SJCRH30 (cell line): ENCODE measurements around the gene MRFAP1L1. TPM values are rescaled to one million over a fixed set of nuclear protein-coding genes. Genes with fewer than 3 reads are reported as not detected.
"Not testable (repeated sequence)": the region's sequence is repeated elsewhere in the genome, so short reads cannot be mapped to it uniquely, and the experiment has no call there.

ENCODE experiments used
- DNase-seq, 2 experiments: peaks; one replicate each; pipeline ENCODE4 v3.0.0-alpha.2; 2015 to 2020
- H3K27ac ChIP-seq: fragments of 250-450 bp; sonication (Bioruptor Pico); 2 replicates; pipeline ENCODE4 v1.5.1; 2020; ENCODE audit warnings: mild to moderate bottlenecking, moderate library complexity
- H3K27me3 ChIP-seq: fragments of 250-450 bp; sonication (Bioruptor Pico); 2 replicates; pipeline ENCODE4 v1.5.1; 2020; ENCODE audit warnings: mild to moderate bottlenecking, moderate library complexity
- H3K36me3 ChIP-seq: fragments of 250-450 bp; sonication (Bioruptor Pico); 2 replicates; pipeline ENCODE4 v1.5.1; 2020; ENCODE audit warnings: mild to moderate bottlenecking, moderate library complexity
- H3K4me1 ChIP-seq: fragments of 250-450 bp; sonication (Bioruptor Pico); 2 replicates; pipeline ENCODE4 v1.5.1; 2020; ENCODE audit warnings: mild to moderate bottlenecking, moderate library complexity
- H3K4me3 ChIP-seq: fragments of 250-450 bp; sonication (Bioruptor Pico); 2 replicates; pipeline ENCODE4 v1.5.1; 2020; ENCODE audit warnings: mild to moderate bottlenecking, moderate library complexity
- H3K9me3 ChIP-seq: fragments of 250-450 bp; sonication (Bioruptor Pico); replicated peaks from 2 replicates; pipeline ENCODE4 v1.5.1; 2020; ENCODE audit warnings: mild to moderate bottlenecking, moderate library complexity
- total RNA-seq: library from RNA; depleted of rRNA; stranded (reverse); fragments of >200 nt; shearing (Covaris generic); gene quantifications from 2 replicates; pipeline ENCODE4 v1.2.3, GENCODE V29; 2014

The MRFAP1L1 gene
- total RNA-seq, 1 experiment from 2014 or later, result 88.4 TPM

- peak in 1 of 2 experiments; percentile 38 for DNase-seq
- Histone ChIP-seq H3K36me3 (peaks cover 12% of the 10 kb centered on the region), H3K9me3 (no peaks in the 10 kb centered on the region), H3K27me3 (no peaks in the 10 kb centered on the region), H3K4me3 (peak overlapping the region; percentile 67), H3K4me1 (peaks cover 3% of the 10 kb centered on the region; the same call in 1 of the 2 replicates), H3K27ac (no peak overlapping the region)
These were observed 35.0 kb downstream of the MRFAP1L1 start for GRCh38 chr4:6674500-6675149.

GRCh38 chr4:6673660-6674499, 35.8 kb downstream of the MRFAP1L1 start:
- H3K27me3 ChIP-seq, result no peaks in the 10 kb centered on the region
- H3K4me1 ChIP-seq, result peaks cover 3% of the 10 kb centered on the region; the same call in 1 of the 2 replicates
- peaks cover 12% of the 10 kb centered on the region for H3K36me3 ChIP-seq
- H3K27ac ChIP-seq, result peak overlapping the region; percentile 61
- H3K9me3 ChIP-seq, result no peaks in the 10 kb centered on the region
- peak; percentile 93 to 96 for DNase-seq
- H3K4me3 ChIP-seq, result peak overlapping the region; percentile 67

- H3K4me3 ChIP-seq, result peak overlapping the region; percentile 67
- peak overlapping the region; percentile 61 for H3K27ac ChIP-seq
- H3K36me3 ChIP-seq, result peaks cover 12% of the 10 kb centered on the region
- H3K27me3 ChIP-seq, H3K9me3 ChIP-seq, H3K4me1 ChIP-seq: not testable (repeated sequence)
- DNase-seq, result peak; percentile 53 to 59
These were observed 36.4 kb downstream of the MRFAP1L1 start for GRCh38 chr4:6673191-6673659.

GRCh38 chr4:6672541-6673190, 37.0 kb downstream of the MRFAP1L1 start:
- H3K9me3 ChIP-seq, DNase-seq, H3K4me1 ChIP-seq, H3K27ac ChIP-seq, H3K4me3 ChIP-seq, H3K27me3 ChIP-seq: not testable (repeated sequence)
- peaks cover 12% of the 10 kb centered on the region for H3K36me3 ChIP-seq

GRCh38 chr4:6672131-6672530, 37.5 kb downstream of the MRFAP1L1 start:
- Histone ChIP-seq H3K9me3 (no peaks in the 10 kb centered on the region), H3K4me1 (peaks cover 3% of the 10 kb centered on the region; the same call in 1 of the 2 replicates), H3K4me3 (no peak overlapping the region), H3K36me3 (peaks cover 10% of the 10 kb centered on the region; the same call in 1 of the 2 replicates), H3K27ac (no peak overlapping the region), H3K27me3 (no peaks in the 10 kb centered on the region)
- DNase-seq, result no peak

- H3K27me3 ChIP-seq, result no peaks in the 10 kb centered on the region
These were observed 38.0 kb downstream of the MRFAP1L1 start for GRCh38 chr4:6671648-6672047.

GRCh38 chr4:6668391-6668790, 41.3 kb downstream of the MRFAP1L1 start:
- no peak overlapping the region for H3K4me3 ChIP-seq
- no peak overlapping the region for H3K27ac ChIP-seq
- no peaks in the 10 kb centered on the region for H3K9me3 ChIP-seq
- H3K27me3 ChIP-seq, result no peaks in the 10 kb centered on the region
- H3K4me1 ChIP-seq, result no peaks in the 10 kb centered on the region
- H3K36me3 ChIP-seq, result no peaks in the 10 kb centered on the region
- no peak for DNase-seq

More at GRCh38 chr4:6671648-6672047, 38.0 kb downstream of the MRFAP1L1 start:
- Histone ChIP-seq H3K9me3 (no peaks in the 10 kb centered on the region), H3K4me3 (no peak overlapping the region), H3K36me3 (peaks cover 10% of the 10 kb centered on the region; the same call in 1 of the 2 replicates), H3K27ac (no peak overlapping the region), H3K4me1 (peaks cover 3% of the 10 kb centered on the region; the same call in 1 of the 2 replicates)
- no peak for DNase-seq

- Histone ChIP-seq H3K27ac (no peak overlapping the region), H3K27me3 (no peaks in the 10 kb centered on the region), H3K9me3 (no peaks in the 10 kb centered on the region), H3K4me1 (no peaks in the 10 kb centered on the region), H3K4me3 (no peak overlapping the region), H3K36me3 (no peaks in the 10 kb centered on the region)
- DNase-seq, result no peak
These were observed 44.4 kb downstream of the MRFAP1L1 start for GRCh38 chr4:6665320-6665654.

GRCh38 chr4:6663596-6664393, 45.9 kb downstream of the MRFAP1L1 start:
- no peak overlapping the region for H3K27ac ChIP-seq
- no peaks in the 10 kb centered on the region for H3K36me3 ChIP-seq
- no peak for DNase-seq
- no peak overlapping the region for H3K4me3 ChIP-seq
- no peaks in the 10 kb centered on the region for H3K27me3 ChIP-seq
- H3K9me3 ChIP-seq, result no peaks in the 10 kb centered on the region
- H3K4me1 ChIP-seq, result no peaks in the 10 kb centered on the region

- no peak for DNase-seq
- no peaks in the 10 kb centered on the region for H3K36me3 ChIP-seq
- H3K9me3 ChIP-seq, result no peaks in the 10 kb centered on the region
- H3K27me3 ChIP-seq, result no peaks in the 10 kb centered on the region
- no peak overlapping the region for H3K4me3 ChIP-seq
- H3K27ac ChIP-seq, result no peak overlapping the region
- H3K4me1 ChIP-seq, result no peaks in the 10 kb centered on the region
These were observed 47.1 kb downstream of the MRFAP1L1 start for GRCh38 chr4:6662591-6662990.

GRCh38 chr4:6660430-6660829, 49.2 kb downstream of the MRFAP1L1 start:
- H3K27me3 ChIP-seq, result no peaks in the 10 kb centered on the region
- no peak overlapping the region for H3K27ac ChIP-seq
- no peaks in the 10 kb centered on the region for H3K9me3 ChIP-seq
- H3K4me3 ChIP-seq, result no peak overlapping the region
- H3K4me1 ChIP-seq, result no peaks in the 10 kb centered on the region
- DNase-seq, result no peak
- H3K36me3 ChIP-seq, result no peaks in the 10 kb centered on the region

GRCh38 chr4:6659897-6660296, 49.8 kb downstream of the MRFAP1L1 start:
- Histone ChIP-seq H3K4me1 (no peaks in the 10 kb centered on the region), H3K4me3 (no peak overlapping the region), H3K27me3 (no peaks in the 10 kb centered on the region), H3K36me3 (no peaks in the 10 kb centered on the region), H3K27ac (no peak overlapping the region), H3K9me3 (no peaks in the 10 kb centered on the region)
- no peak for DNase-seq

GRCh38 chr4:6658597-6659075, 51.0 kb downstream of the MRFAP1L1 start:
- no peak for DNase-seq
- H3K36me3 ChIP-seq, result no peaks in the 10 kb centered on the region
- H3K4me3 ChIP-seq, result no peak overlapping the region
- no peaks in the 10 kb centered on the region for H3K4me1 ChIP-seq
- H3K9me3 ChIP-seq, result no peaks in the 10 kb centered on the region
- no peaks in the 10 kb centered on the region for H3K27me3 ChIP-seq
- H3K27ac ChIP-seq, result no peak overlapping the region

- Histone ChIP-seq H3K4me3 (no peak overlapping the region), H3K36me3 (no peaks in the 10 kb centered on the region), H3K9me3 (no peaks in the 10 kb centered on the region), H3K27ac (no peak overlapping the region), H3K27me3 (no peaks in the 10 kb centered on the region), H3K4me1 (no peaks in the 10 kb centered on the region)
- DNase-seq, result no peak
These were observed 51.5 kb downstream of the MRFAP1L1 start for GRCh38 chr4:6658209-6658595.
